LNCaP clone FGC (cell line): Measurements from ENCODE around the gene CTNNBIP1.

Experiments
- DNase-seq: peaks from one replicate; pipeline ENCODE4 v3.0.0-alpha.2; 2011; ENCODE audit warnings: low read depth
- H3K4me3 ChIP-seq: 2 replicates; pipeline ENCODE4 v1.5.1; 2011; ENCODE audit warnings: mild to moderate bottlenecking, low read depth, low read length, control low read depth
- TF ChIP-seq, protein P1 (sequence below): IDR thresholded peaks from 2 replicates; pipeline ENCODE4 v1.5.1; 2012; ENCODE audit warnings: mild to moderate bottlenecking; ENCODE audit not compliant: control insufficient read depth, insufficient read depth; ENCODE audit errors: extremely low read depth

CTNNBIP1 gene

DNA sequence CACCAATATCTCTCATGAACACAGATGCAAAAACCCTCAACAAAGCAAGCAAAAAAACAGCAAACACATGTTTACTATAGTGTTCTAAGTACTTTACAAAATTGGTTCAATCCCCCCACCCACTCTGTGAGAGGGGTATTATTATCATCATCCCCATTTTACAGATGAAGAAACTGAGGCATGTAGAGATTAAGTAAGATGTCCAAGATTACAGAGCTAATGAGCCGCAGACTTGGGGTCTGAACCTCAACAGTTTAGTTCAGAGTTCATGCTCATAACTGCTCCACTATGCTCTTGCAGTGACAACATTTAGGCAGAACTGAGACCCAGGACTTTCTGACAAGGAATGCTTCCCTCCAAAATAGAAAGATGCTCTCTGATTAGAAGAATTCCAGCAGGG lies 108.2 kb downstream of the CTNNBIP1 start:
- no peak for DNase-seq
- TF ChIP-seq, protein P1, sequence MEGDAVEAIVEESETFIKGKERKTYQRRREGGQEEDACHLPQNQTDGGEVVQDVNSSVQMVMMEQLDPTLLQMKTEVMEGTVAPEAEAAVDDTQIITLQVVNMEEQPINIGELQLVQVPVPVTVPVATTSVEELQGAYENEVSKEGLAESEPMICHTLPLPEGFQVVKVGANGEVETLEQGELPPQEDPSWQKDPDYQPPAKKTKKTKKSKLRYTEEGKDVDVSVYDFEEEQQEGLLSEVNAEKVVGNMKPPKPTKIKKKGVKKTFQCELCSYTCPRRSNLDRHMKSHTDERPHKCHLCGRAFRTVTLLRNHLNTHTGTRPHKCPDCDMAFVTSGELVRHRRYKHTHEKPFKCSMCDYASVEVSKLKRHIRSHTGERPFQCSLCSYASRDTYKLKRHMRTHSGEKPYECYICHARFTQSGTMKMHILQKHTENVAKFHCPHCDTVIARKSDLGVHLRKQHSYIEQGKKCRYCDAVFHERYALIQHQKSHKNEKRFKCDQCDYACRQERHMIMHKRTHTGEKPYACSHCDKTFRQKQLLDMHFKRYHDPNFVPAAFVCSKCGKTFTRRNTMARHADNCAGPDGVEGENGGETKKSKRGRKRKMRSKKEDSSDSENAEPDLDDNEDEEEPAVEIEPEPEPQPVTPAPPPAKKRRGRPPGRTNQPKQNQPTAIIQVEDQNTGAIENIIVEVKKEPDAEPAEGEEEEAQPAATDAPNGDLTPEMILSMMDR: no peak

More for the DNA sequence above, 108.2 kb downstream of the CTNNBIP1 start:
- no peak overlapping the region for H3K4me3 ChIP-seq
